Liver (tissue), 9 donors: Measurements from ENCODE around the gene BCAS4. TPM values are rescaled to one million over a fixed set of nuclear protein-coding genes. Genes with fewer than 3 reads are reported as not detected.
"Not testable (repeated sequence)": the region's sequence is repeated elsewhere in the genome, so short reads cannot be mapped to it uniquely, and the experiment has no call there.

Experiments
- DNase-seq: peaks from one replicate; pipeline ENCODE4 v3.0.0-alpha.2; 2017; ENCODE audit warnings: low spot score
- H3K27ac ChIP-seq, 2 donors: one replicate each; pipeline ENCODE4 v1.7.0; 2013; ENCODE audit warnings: inconsistent platforms in 2 of 2, low read length in 2 of 2, control low read depth in 1 of 2, low read depth in 1 of 2, mild to moderate bottlenecking in 1 of 2
- H3K27me3 ChIP-seq, 4 donors: one replicate each; pipeline versions ENCODE4 v1.6.1 to v1.7.0; 2013; ENCODE audit warnings: low read length in 3 of 4, inconsistent platforms in 1 of 4, mild to moderate bottlenecking in 1 of 4, moderate library complexity in 1 of 4; ENCODE audit not compliant: control insufficient read depth in 4 of 4, insufficient read depth in 4 of 4
- H3K36me3 ChIP-seq, 4 donors: one replicate each; pipeline versions ENCODE4 v1.6.1 to v1.7.0; 2013; ENCODE audit warnings: low read length in 3 of 4, mild to moderate bottlenecking in 3 of 4, low read depth in 1 of 4, moderate library complexity in 1 of 4; ENCODE audit not compliant: control insufficient read depth in 4 of 4, insufficient read depth in 3 of 4
- H3K4me1 ChIP-seq, 4 donors: one replicate each; pipeline versions ENCODE4 v1.6.1 to v1.7.0; 2013; ENCODE audit warnings: low read length in 3 of 4, mild to moderate bottlenecking in 3 of 4, moderate library complexity in 1 of 4; ENCODE audit not compliant: control insufficient read depth in 4 of 4, insufficient read depth in 4 of 4
- H3K4me3 ChIP-seq, 3 donors: one replicate each; pipeline versions ENCODE4 v1.6.1 to v1.7.0; 2013; ENCODE audit warnings: low read length in 3 of 3, control low read depth in 1 of 3, low read depth in 1 of 3, mild to moderate bottlenecking in 1 of 3
- H3K9ac ChIP-seq, 2 donors: one replicate each; pipeline ENCODE4 v1.7.0; 2013; ENCODE audit warnings: low read length in 2 of 2, mild to moderate bottlenecking in 2 of 2, moderate library complexity in 2 of 2, control low read depth in 1 of 2, low read depth in 1 of 2
- H3K9me3 ChIP-seq, 4 donors: one replicate each; pipeline versions ENCODE4 v1.6.1 to v1.7.0; 2013; ENCODE audit warnings: low read length in 3 of 4; ENCODE audit not compliant: control insufficient read depth in 4 of 4
- CTCF ChIP-seq: fragments of 150-350 bp; IDR thresholded peaks from 2 replicates; pipeline ENCODE4 v1.5.1; 2017; ENCODE audit warnings: improper control_type of control experiment, low read depth, low read length; ENCODE audit not compliant: missing input control
- HNF4G ChIP-seq: IDR thresholded peaks from 2 replicates; pipeline ENCODE4 v1.6.1; 2016; ENCODE audit warnings: antibody characterized with exemption
- REST ChIP-seq: IDR thresholded peaks from 2 replicates; pipeline ENCODE4 v1.6.1; 2016; ENCODE audit warnings: antibody characterized with exemption, mild to moderate bottlenecking
- SP1 ChIP-seq: IDR thresholded peaks from 2 replicates; pipeline ENCODE4 v1.6.1; 2018; ENCODE audit warnings: antibody characterized with exemption, mild to moderate bottlenecking
- WGBS: extraction: QIAGEN DNeasy Blood & Tissue Kit; methylation state at CpG from one replicate; pipeline ENCODE4 v1.1.7; 2013; 5-methylcytosine and 5-hydroxymethylcytosine counted together
- polyA plus RNA-seq, 2 donors: library from polyadenylated mRNA; stranded (reverse) in 1 of 2; unstranded in 1 of 2; fragments of 200-250 nt in 1 of 2; fragments of >200 nt in 1 of 2; fragmentation: Nextera tagmentation in 1 of 2; extraction: Ambion mirVana in 1 of 2; gene quantifications; one replicate each; pipeline versions ENCODE4 v1.2.1 to v1.2.3, GENCODE V29; 2013 to 2015
- total RNA-seq, 2 donors: library from RNA; depleted of rRNA; stranded (reverse); fragments of >200 nt; gene quantifications; one replicate each; pipeline ENCODE4 v1.2.3, GENCODE V29; 2014
- donor health status: healthy.
- donor health status: healthy.
- donor health status: healthy.
- donor health status: healthy.
- donor health status: healthy.

Gene BCAS4
- total and polyA plus RNA-seq, 4 donors: 0.25 to 0.50 (median 0.47) TPM

GRCh38 chr20:50877232-50877743 is 82.4 kb downstream of the BCAS4 start:
- WGBS: 93% methylated on average over 6 of the region's 6 CpGs
- no peaks in the 10 kb centered on the region for H3K9me3 ChIP-seq
- no peak overlapping the region for H3K4me3 ChIP-seq
- no peak for DNase-seq
- no peaks in the 10 kb centered on the region for H3K4me1 ChIP-seq
- H3K36me3 ChIP-seq: no peaks in the 10 kb centered on the region
- no peak overlapping the region for H3K27ac ChIP-seq
- TF ChIP-seq SP1 (no peak), HNF4G (no peak)
- H3K27me3 ChIP-seq: no peaks in the 10 kb centered on the region
- H3K9ac ChIP-seq: no peak overlapping the region

- Histone ChIP-seq H3K9ac (no peak overlapping the region), H3K4me1 (no peaks in the 10 kb centered on the region), H3K9me3 (no peaks in the 10 kb centered on the region), H3K27me3 (no peaks in the 10 kb centered on the region), H3K36me3 (no peaks in the 10 kb centered on the region), H3K27ac (no peak overlapping the region), H3K4me3 (no peak overlapping the region)
- WGBS: 94% methylated on average over 20 of the region's 20 CpGs
- no peak for TF ChIP-seq CTCF
- no peak for TF ChIP-seq REST
- no peak for DNase-seq
Observed at GRCh38 chr20:50879649-50880550, 85.0 kb downstream of the BCAS4 start.

- H3K9ac ChIP-seq, H3K9me3 ChIP-seq, DNase-seq, H3K27ac ChIP-seq, H3K36me3 ChIP-seq, H3K27me3 ChIP-seq, H3K4me1 ChIP-seq, H3K4me3 ChIP-seq: not testable (repeated sequence)
- 97% methylated on average over 5 of the region's 5 CpGs for WGBS
Observed at GRCh38 chr20:50881759-50882424, 87.0 kb downstream of the BCAS4 start.
